ENCODE data around the gene TRPC3. TPM values are rescaled to one million over a fixed set of nuclear protein-coding genes. Genes with fewer than 3 reads are reported as not detected.

TRPC3 gene
- total and polyA plus RNA-seq, 2 of the 8 experiments (the other 6 are each of a cell fraction or from before 2014, with no cell fraction given): 0.37 to 0.41 TPM

GRCh38 chr4:121869841-121870822 lies 81.7 kb downstream of the TRPC3 start, which contains the start of gene BBS7:
BBS7 (minus strand) TSS chr4:121870474; CDS start chr4:121870313, 161 bp downstream.
- Histone ChIP-seq H3K18ac (ENCODE audit: extremely low read depth, low read length) (peak within 1 kb of the TSS; percentile 83), H3K79me2 (ENCODE audit: control insufficient read depth in 1 of 2, insufficient read depth in 2 of 2, low read length in 2 of 2) (no peaks in the 10 kb centered on the region), H3K27me3 (replicated peaks in 1 of 4; ENCODE audit: control insufficient read depth in 3 of 4, extremely low read depth in 1 of 4, insufficient read depth in 3 of 4, low read length in 3 of 4) (no peaks in the 10 kb centered on the region), H4K20me1 (replicated peaks in 1 of 2; ENCODE audit: control insufficient read depth in 1 of 2, insufficient read depth in 2 of 2, low read length in 2 of 2) (no peaks in the 10 kb centered on the region), H3K27ac (ENCODE audit: low read depth, low read length) (peak within 1 kb of the TSS; percentile 53; the same call in 1 of the 2 replicates), H3K14ac (ENCODE audit: insufficient read length) (no peak within 1 kb of the TSS), H3K79me1 (ENCODE audit: low read depth, low read length) (no peaks in the 10 kb centered on the region), H4K91ac (replicated peaks; ENCODE audit: insufficient read length, low read length) (no peak within 1 kb of the TSS), H3K23ac (ENCODE audit: insufficient read length) (no peak within 1 kb of the TSS), H2BK5ac (ENCODE audit: low read depth, low read length) (peak within 1 kb of the TSS; percentile 71; the same call in 1 of the 2 replicates), H3K36me3 (ENCODE audit: control insufficient read depth in 2 of 4, insufficient read depth in 4 of 4, low read length in 3 of 4) (peaks cover 0 to 9% (median 1%) of the 10 kb centered on the region in 4 experiments; a peak in 2 of 8 replicates), H2BK12ac (ENCODE audit: low read depth, low read length) (no peak within 1 kb of the TSS), H4K5ac (ENCODE audit: insufficient read length, low read depth, low read length) (peak within 1 kb of the TSS; percentile 89), H3K23me2 (ENCODE audit: low read depth, low read length) (peaks cover 4% of the 10 kb centered on the region; the same call in 1 of the 2 replicates), H2BK20ac (ENCODE audit: low read length) (no peak within 1 kb of the TSS), H3K56ac (replicated peaks; ENCODE audit: insufficient read length, low read depth, low read length) (peak within 1 kb of the TSS; percentile 73), H3K4me2 (ENCODE audit: insufficient read depth in 1 of 2, low read depth in 2 of 2, low read length in 2 of 2) (peak within 1 kb of the TSS; percentile 68 to 74), H2BK120ac (replicated peaks; ENCODE audit: low read depth, low read length) (no peak within 1 kb of the TSS), H2AK5ac (ENCODE audit: low read depth, low read length) (no peak within 1 kb of the TSS), H3K4ac (replicated peaks; ENCODE audit: insufficient read length, low read depth, low read length) (no peak within 1 kb of the TSS), H4K8ac (ENCODE audit: extremely low read depth, insufficient read depth, low read length) (peak within 1 kb of the TSS; percentile 97; the same call in 1 of the 2 replicates), H2AFZ (ENCODE audit: low read length) (peak within 1 kb of the TSS; percentile 97), H3K4me3 (ENCODE audit: extremely low read depth in 1 of 4, insufficient read depth in 2 of 4, low read depth in 3 of 4, low read length in 4 of 4) (peak within 1 kb of the TSS; percentile 81 to 90 (median 88)), H3K9ac (replicated peaks in 1 of 4; ENCODE audit: extremely low read depth in 1 of 4, low read depth in 3 of 4, low read length in 3 of 4) (peak within 1 kb of the TSS; percentile 66 to 96 (median 70)), H3K9me3 (ENCODE audit: insufficient read depth in 2 of 2, low read depth in 1 of 2, low read length in 1 of 2) (no peaks in the 10 kb centered on the region), H2BK15ac (ENCODE audit: low read length) (no peak within 1 kb of the TSS), H3K4me1 (replicated peaks in 1 of 4; ENCODE audit: control insufficient read depth in 3 of 4, insufficient read depth in 4 of 4, low read length in 3 of 4) (no peaks in the 10 kb centered on the region; a peak in 3 of 7 replicates)
- CTCF ChIA-PET (ENCODE audit: partially characterized antibody): no interaction called here
- POLR2A ChIA-PET (ENCODE audit: partially characterized antibody): interaction anchor here (0.5 to 1.6 kb wide), 8 partner anchors 10 to 328 kb away, joined by 3 to 4 read pairs (median 3); no protein-coding TSS in a partner anchor
- WGBS, 2 experiments (ENCODE audit: extremely low coverage in 1 of 2, insufficient coverage in 1 of 2, insufficient read length in 1 of 2, insufficient replicate concordance in 2 of 2, low coverage in 1 of 2, low lambda C conversion rate in 2 of 2, missing lambda C conversion rate in 1 of 2): 2% methylated on average over 57 of the region's 58 CpGs; no CpG with 5 or more reads in 1 of the 2 experiments
- DNase-seq (ENCODE audit: low read depth in 1 of 2, low spot score in 2 of 2) (peak; percentile 94 to 99), FAIRE-seq (peak; percentile 76)
- TF ChIP-seq POLR2A (IDR thresholded peaks at IDR 0.05; ENCODE audit: control extremely low read depth in 1 of 2, low read depth in 2 of 2, low read length in 2 of 2): peak; percentile 83 to 91
- TF ChIP-seq TAF1 (IDR thresholded peaks at IDR 0.05; ENCODE audit: low read depth, low read length): peak; percentile 88
- no peak for TF ChIP-seq SAP30 (IDR thresholded peaks at IDR 0.05; ENCODE audit: insufficient read depth, insufficient replicate concordance, low read length)
- no peak for TF ChIP-seq ATF3 (IDR thresholded peaks at IDR 0.05; ENCODE audit: insufficient read depth, low read depth, low read length)
- no peak for TF ChIP-seq KDM1A (IDR thresholded peaks at IDR 0.05; ENCODE audit: borderline replicate concordance, low read length)
- peak; percentile 62; the same call in 1 of the 2 replicates for TF ChIP-seq MAX (IDR thresholded peaks at IDR 0.05)
